Endodermal cell (in vitro differentiated cells): ENCODE measurements around the gene DUSP2. TPM values are rescaled to one million over a fixed set of nuclear protein-coding genes. Genes with fewer than 3 reads are reported as not detected.

ENCODE experiments used
- DNase-seq: peaks from one replicate; pipeline ENCODE4 v3.0.0-alpha.2; 2017
- H3K27ac ChIP-seq: 2 replicates; pipeline ENCODE4 v1.5.1; 2013; ENCODE audit warnings: mild to moderate bottlenecking, low read depth, low read length, moderate library complexity
- H3K27me3 ChIP-seq: 2 replicates; pipeline ENCODE4 v1.6.1; 2013; ENCODE audit warnings: mild to moderate bottlenecking, low read length, moderate library complexity; ENCODE audit not compliant: insufficient read depth, control insufficient read depth, poor library complexity, severe bottlenecking
- H3K36me3 ChIP-seq: 2 replicates; pipeline ENCODE4 v1.7.0; 2013; ENCODE audit warnings: mild to moderate bottlenecking, low read length, moderate library complexity; ENCODE audit not compliant: control insufficient read depth, insufficient read depth
- H3K4me1 ChIP-seq: one replicate; pipeline ENCODE4 v1.7.0; 2013; ENCODE audit warnings: low read length; ENCODE audit not compliant: control insufficient read depth, insufficient read depth
- H3K4me3 ChIP-seq: 2 replicates; pipeline ENCODE4 v1.5.1; 2013; ENCODE audit warnings: mild to moderate bottlenecking, low read length, moderate library complexity
- H3K9ac ChIP-seq: 2 replicates; pipeline ENCODE4 v1.6.1; 2013; ENCODE audit warnings: mild to moderate bottlenecking, low read length, moderate library complexity; ENCODE audit not compliant: poor library complexity, severe bottlenecking; ENCODE audit errors: extremely low read depth
- H3K9me3 ChIP-seq: 2 replicates; pipeline ENCODE4 v1.6.1; 2013; ENCODE audit warnings: mild to moderate bottlenecking, low read length, moderate library complexity; ENCODE audit not compliant: control insufficient read depth
- H3K27ac Mint-ChIP-seq: 2 replicates; pipeline ENCODE4 v1.8.0; 2020; ENCODE audit warnings: mixed read lengths
- H3K27me3 Mint-ChIP-seq: 2 replicates; pipeline ENCODE4 v1.8.0; 2021; ENCODE audit warnings: mild to moderate bottlenecking, mixed read lengths; ENCODE audit not compliant: insufficient read depth
- H3K36me3 Mint-ChIP-seq: 2 replicates; pipeline ENCODE4 v1.8.0; 2020; ENCODE audit warnings: low read depth, mixed read lengths
- H3K4me1 Mint-ChIP-seq: 2 replicates; pipeline ENCODE4 v1.8.0; 2020; ENCODE audit warnings: mixed read lengths
- H3K4me3 Mint-ChIP-seq: 2 replicates; pipeline ENCODE4 v1.8.0; 2020; ENCODE audit warnings: mild to moderate bottlenecking, moderate library complexity, mixed read lengths
- H3K9me3 Mint-ChIP-seq: 2 replicates; pipeline ENCODE4 v1.8.0; 2020; ENCODE audit warnings: mild to moderate bottlenecking, mixed read lengths
- WGBS, 2 experiments: methylation state at CpG; one replicate each; pipeline versions ENCODE4 v1.1.5 to v1.1.7; 2013; ENCODE audit warnings: missing lambda C conversion rate in 2 of 2, mixed read lengths in 1 of 2; ENCODE audit not compliant: insufficient coverage in 1 of 2, insufficient read length in 1 of 2; 5-methylcytosine and 5-hydroxymethylcytosine counted together
- total RNA-seq, 2 donors: library from RNA; stranded (reverse); fragmentation: NEBNext Ultra II Directional in 1 of 2; extraction: Animal tissue kit (Norgen Biotek cat#: 25700) in 1 of 2; gene quantifications; 2 replicates in 1 of 2; 3 replicates in 1 of 2; pipeline ENCODE4 v1.2.1, GENCODE V29; 2021
- TF ChIP-seq, protein P1 (sequence below): fragments of 200-600 bp; sonication (generic); conservative IDR thresholded peaks from 2 replicates; pipeline ENCODE4 v1.5.0; 2021; ENCODE audit warnings: antibody characterized with exemption, mild to moderate bottlenecking

DUSP2 gene
- total RNA-seq, 2 donors from 2014 or later, result 1.6 to 2.2 TPM

DNA sequence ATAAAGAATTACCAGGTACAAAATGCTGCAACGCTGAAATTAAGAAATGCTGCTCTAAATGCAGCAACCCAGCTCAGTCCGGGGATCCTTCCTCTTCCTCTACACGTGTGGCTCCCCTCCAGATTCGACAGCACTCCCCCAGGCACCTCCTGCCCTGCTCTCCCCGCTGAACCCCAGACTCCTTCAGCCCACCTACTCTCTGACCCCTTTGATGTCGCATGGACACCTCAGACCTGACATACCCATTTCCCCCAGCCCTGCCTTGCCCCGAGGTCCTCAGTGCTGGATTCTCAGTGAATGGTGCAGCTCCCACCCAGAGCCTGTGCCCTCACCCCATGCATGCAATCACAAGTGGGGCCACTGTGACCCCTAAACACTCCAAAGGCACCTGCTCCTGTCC lies 24.2 kb downstream of the DUSP2 start:
- Histone ChIP-seq H3K9ac (no peak overlapping the region), H3K27ac (no peak overlapping the region), H3K9me3 (no peaks in the 10 kb centered on the region), H3K4me3 (no peak overlapping the region), H3K4me1 (no peaks in the 10 kb centered on the region), H3K27me3 (peaks cover 46% of the 10 kb centered on the region), H3K36me3 (no peaks in the 10 kb centered on the region)
- Mint-ChIP-seq H3K27ac (no peak overlapping the region), H3K36me3 (no peaks in the 10 kb centered on the region), H3K27me3 (peaks cover 63% of the 10 kb centered on the region), H3K4me3 (no peak overlapping the region), H3K4me1 (no peaks in the 10 kb centered on the region), H3K9me3 (no peaks in the 10 kb centered on the region)
- WGBS, 2 experiments, result 84 to 85% methylated on average over 3 to 7 of the region's 7 CpGs
- DNase-seq, result no peak
- TF ChIP-seq, protein P1, sequence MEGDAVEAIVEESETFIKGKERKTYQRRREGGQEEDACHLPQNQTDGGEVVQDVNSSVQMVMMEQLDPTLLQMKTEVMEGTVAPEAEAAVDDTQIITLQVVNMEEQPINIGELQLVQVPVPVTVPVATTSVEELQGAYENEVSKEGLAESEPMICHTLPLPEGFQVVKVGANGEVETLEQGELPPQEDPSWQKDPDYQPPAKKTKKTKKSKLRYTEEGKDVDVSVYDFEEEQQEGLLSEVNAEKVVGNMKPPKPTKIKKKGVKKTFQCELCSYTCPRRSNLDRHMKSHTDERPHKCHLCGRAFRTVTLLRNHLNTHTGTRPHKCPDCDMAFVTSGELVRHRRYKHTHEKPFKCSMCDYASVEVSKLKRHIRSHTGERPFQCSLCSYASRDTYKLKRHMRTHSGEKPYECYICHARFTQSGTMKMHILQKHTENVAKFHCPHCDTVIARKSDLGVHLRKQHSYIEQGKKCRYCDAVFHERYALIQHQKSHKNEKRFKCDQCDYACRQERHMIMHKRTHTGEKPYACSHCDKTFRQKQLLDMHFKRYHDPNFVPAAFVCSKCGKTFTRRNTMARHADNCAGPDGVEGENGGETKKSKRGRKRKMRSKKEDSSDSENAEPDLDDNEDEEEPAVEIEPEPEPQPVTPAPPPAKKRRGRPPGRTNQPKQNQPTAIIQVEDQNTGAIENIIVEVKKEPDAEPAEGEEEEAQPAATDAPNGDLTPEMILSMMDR, result no peak

DNA sequence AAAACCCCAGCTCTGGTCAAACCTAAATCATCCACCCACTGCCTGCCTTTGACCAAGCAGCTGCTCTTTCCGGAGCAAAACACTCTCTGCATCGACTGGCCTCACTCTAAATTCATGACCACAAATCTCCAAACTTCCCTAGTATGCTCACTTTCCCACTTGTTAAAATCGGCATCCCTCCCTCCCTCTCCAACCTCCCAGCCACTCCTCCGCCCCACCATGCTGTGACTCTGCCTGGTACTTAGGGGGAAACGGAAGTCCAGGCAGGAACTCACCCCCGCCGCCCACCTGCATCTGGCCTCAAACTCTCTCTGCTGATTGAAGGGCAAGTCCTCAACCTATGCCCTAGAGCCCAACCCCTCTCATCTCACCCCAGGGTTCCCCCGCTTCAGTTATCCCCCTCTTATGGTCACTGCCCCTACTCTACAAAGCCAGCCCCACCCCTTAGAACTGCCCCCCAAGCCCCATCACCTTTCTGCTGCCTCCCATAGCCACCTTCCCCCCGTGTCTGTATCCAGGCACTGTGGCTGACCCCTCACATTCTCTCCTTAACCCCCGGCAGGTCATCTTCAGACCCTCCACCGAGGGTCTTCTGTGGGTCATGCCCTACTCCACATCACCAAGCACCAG lies 25.0 kb downstream of the DUSP2 start:
- Histone ChIP-seq H3K27me3 (peaks cover 53% of the 10 kb centered on the region), H3K4me1 (no peaks in the 10 kb centered on the region), H3K36me3 (no peaks in the 10 kb centered on the region), H3K4me3 (no peak overlapping the region), H3K9ac (no peak overlapping the region), H3K27ac (no peak overlapping the region), H3K9me3 (no peaks in the 10 kb centered on the region)
- Mint-ChIP-seq H3K27me3 (peaks cover 68% of the 10 kb centered on the region), H3K4me1 (no peaks in the 10 kb centered on the region), H3K36me3 (no peaks in the 10 kb centered on the region), H3K27ac (no peak overlapping the region), H3K9me3 (peaks cover 3% of the 10 kb centered on the region), H3K4me3 (no peak overlapping the region)
- 60 to 69% methylated on average over 4 to 11 of the region's 11 CpGs for WGBS, 2 experiments
- TF ChIP-seq, protein P1, result no peak
- no peak for DNase-seq

DNA sequence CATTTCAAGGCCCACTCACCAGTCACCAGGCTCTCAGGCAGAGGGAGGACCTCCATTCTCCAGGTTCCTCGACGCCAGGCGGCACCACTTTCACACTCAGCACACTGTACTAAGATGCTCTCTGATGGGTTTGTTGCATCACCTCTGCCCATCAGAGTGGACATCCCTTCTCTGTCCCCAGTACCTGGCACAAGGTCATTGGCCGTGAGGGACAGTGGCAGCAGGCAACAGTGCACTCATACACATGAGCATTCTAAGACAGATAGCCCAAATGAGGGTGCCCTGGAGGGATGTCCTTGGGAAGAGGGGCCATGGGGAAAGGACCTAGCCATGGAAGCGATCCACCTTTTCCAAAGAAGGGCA lies 25.9 kb downstream of the DUSP2 start:
- Histone ChIP-seq H3K9me3 (no peaks in the 10 kb centered on the region), H3K27ac (no peak overlapping the region), H3K9ac (no peak overlapping the region), H3K27me3 (peaks cover 55% of the 10 kb centered on the region), H3K4me1 (no peaks in the 10 kb centered on the region), H3K36me3 (no peaks in the 10 kb centered on the region), H3K4me3 (no peak overlapping the region)
- DNase-seq, result no peak
- WGBS, 2 experiments, result 85 to 100% methylated on average over 2 to 5 of the region's 5 CpGs
- Mint-ChIP-seq H3K4me3 (no peak overlapping the region), H3K4me1 (no peaks in the 10 kb centered on the region), H3K9me3 (peaks cover 3% of the 10 kb centered on the region), H3K27ac (no peak overlapping the region), H3K27me3 (peaks cover 68% of the 10 kb centered on the region), H3K36me3 (no peaks in the 10 kb centered on the region)
- TF ChIP-seq, protein P1, result no peak
